Liver (tissue), 9 donors: Measurements from ENCODE around the gene BRD2. TPM values are rescaled to one million over a fixed set of nuclear protein-coding genes. Genes with fewer than 3 reads are reported as not detected.

Experiments
- DNase-seq: peaks from one replicate; pipeline ENCODE4 v3.0.0-alpha.2; 2017; ENCODE audit warnings: low spot score
- H3K27ac ChIP-seq, 2 donors: one replicate each; pipeline ENCODE4 v1.7.0; 2013; ENCODE audit warnings: inconsistent platforms in 2 of 2, low read length in 2 of 2, control low read depth in 1 of 2, low read depth in 1 of 2, mild to moderate bottlenecking in 1 of 2
- H3K27me3 ChIP-seq, 4 donors: one replicate each; pipeline versions ENCODE4 v1.6.1 to v1.7.0; 2013; ENCODE audit warnings: low read length in 3 of 4, inconsistent platforms in 1 of 4, mild to moderate bottlenecking in 1 of 4, moderate library complexity in 1 of 4; ENCODE audit not compliant: control insufficient read depth in 4 of 4, insufficient read depth in 4 of 4
- H3K36me3 ChIP-seq, 4 donors: one replicate each; pipeline versions ENCODE4 v1.6.1 to v1.7.0; 2013; ENCODE audit warnings: low read length in 3 of 4, mild to moderate bottlenecking in 3 of 4, low read depth in 1 of 4, moderate library complexity in 1 of 4; ENCODE audit not compliant: control insufficient read depth in 4 of 4, insufficient read depth in 3 of 4
- H3K4me1 ChIP-seq, 4 donors: one replicate each; pipeline versions ENCODE4 v1.6.1 to v1.7.0; 2013; ENCODE audit warnings: low read length in 3 of 4, mild to moderate bottlenecking in 3 of 4, moderate library complexity in 1 of 4; ENCODE audit not compliant: control insufficient read depth in 4 of 4, insufficient read depth in 4 of 4
- H3K4me3 ChIP-seq, 3 donors: one replicate each; pipeline versions ENCODE4 v1.6.1 to v1.7.0; 2013; ENCODE audit warnings: low read length in 3 of 3, control low read depth in 1 of 3, low read depth in 1 of 3, mild to moderate bottlenecking in 1 of 3
- H3K9ac ChIP-seq, 2 donors: one replicate each; pipeline ENCODE4 v1.7.0; 2013; ENCODE audit warnings: low read length in 2 of 2, mild to moderate bottlenecking in 2 of 2, moderate library complexity in 2 of 2, control low read depth in 1 of 2, low read depth in 1 of 2
- H3K9me3 ChIP-seq, 4 donors: one replicate each; pipeline versions ENCODE4 v1.6.1 to v1.7.0; 2013; ENCODE audit warnings: low read length in 3 of 4; ENCODE audit not compliant: control insufficient read depth in 4 of 4
- ATF3 ChIP-seq: IDR thresholded peaks from 2 replicates; pipeline ENCODE4 v1.6.1; 2016; ENCODE audit warnings: antibody characterized with exemption
- CTCF ChIP-seq: fragments of 150-350 bp; IDR thresholded peaks from 2 replicates; pipeline ENCODE4 v1.5.1; 2017; ENCODE audit warnings: improper control_type of control experiment, low read depth, low read length; ENCODE audit not compliant: missing input control
- EGR1 ChIP-seq, 2 donors: IDR thresholded peaks; 2 replicates each; pipeline ENCODE4 v1.6.1; 2016 to 2018; ENCODE audit warnings: antibody characterized with exemption in 2 of 2, low read depth in 2 of 2
- FOXA1 ChIP-seq: IDR thresholded peaks from 2 replicates; pipeline ENCODE4 v1.6.1; 2016; ENCODE audit warnings: antibody characterized with exemption
- FOXA2 ChIP-seq: IDR thresholded peaks from 2 replicates; pipeline ENCODE4 v1.6.1; 2016; ENCODE audit warnings: antibody characterized with exemption
- HNF4A ChIP-seq, 2 donors: conservative IDR thresholded peaks; 2 replicates each; pipeline ENCODE4 v1.6.1; 2016; ENCODE audit warnings: antibody characterized with exemption in 2 of 2, mild to moderate bottlenecking in 2 of 2
- HNF4G ChIP-seq: IDR thresholded peaks from 2 replicates; pipeline ENCODE4 v1.6.1; 2016; ENCODE audit warnings: antibody characterized with exemption
- JUND ChIP-seq, 2 donors: IDR thresholded peaks; 2 replicates each; pipeline ENCODE4 v1.6.1; 2016; ENCODE audit warnings: antibody characterized with exemption in 2 of 2
- MAX ChIP-seq: IDR thresholded peaks from 2 replicates; pipeline ENCODE4 v1.6.1; 2016; ENCODE audit warnings: antibody characterized with exemption
- NR2F2 ChIP-seq: IDR thresholded peaks from 2 replicates; pipeline ENCODE4 v1.6.1; 2016; ENCODE audit warnings: antibody characterized with exemption
- RAD21 ChIP-seq, 2 donors: IDR thresholded peaks; 2 replicates each; pipeline ENCODE4 v1.6.1; 2016; ENCODE audit warnings: antibody characterized with exemption in 2 of 2, mild to moderate bottlenecking in 2 of 2
- REST ChIP-seq: IDR thresholded peaks from 2 replicates; pipeline ENCODE4 v1.6.1; 2016; ENCODE audit warnings: antibody characterized with exemption, mild to moderate bottlenecking
- RXRA ChIP-seq, 2 donors: IDR thresholded peaks; 2 replicates each; pipeline ENCODE4 v1.6.1; 2017 to 2018; ENCODE audit warnings: antibody characterized with exemption in 2 of 2, mild to moderate bottlenecking in 1 of 2
- SP1 ChIP-seq: IDR thresholded peaks from 2 replicates; pipeline ENCODE4 v1.6.1; 2018; ENCODE audit warnings: antibody characterized with exemption, mild to moderate bottlenecking
- TAF1 ChIP-seq: conservative IDR thresholded peaks from 2 replicates; pipeline ENCODE4 v1.6.1; 2016; ENCODE audit warnings: antibody characterized with exemption, mild to moderate bottlenecking
- WGBS: extraction: QIAGEN DNeasy Blood & Tissue Kit; methylation state at CpG from one replicate; pipeline ENCODE4 v1.1.7; 2013; 5-methylcytosine and 5-hydroxymethylcytosine counted together
- polyA plus RNA-seq, 2 donors: library from polyadenylated mRNA; stranded (reverse) in 1 of 2; unstranded in 1 of 2; fragments of 200-250 nt in 1 of 2; fragments of >200 nt in 1 of 2; fragmentation: Nextera tagmentation in 1 of 2; extraction: Ambion mirVana in 1 of 2; gene quantifications; one replicate each; pipeline versions ENCODE4 v1.2.1 to v1.2.3, GENCODE V29; 2013 to 2015
- total RNA-seq, 2 donors: library from RNA; depleted of rRNA; stranded (reverse); fragments of >200 nt; gene quantifications; one replicate each; pipeline ENCODE4 v1.2.3, GENCODE V29; 2014
- donor health status: healthy.
- donor health status: healthy.
- donor health status: healthy.
- donor health status: healthy.
- donor health status: healthy.

Gene BRD2
- total and polyA plus RNA-seq, 4 donors, result 29.8 to 100 (median 50.2) TPM

- DNase-seq, result no peak
- peaks cover 0 to 2% (median 0%) of the 10 kb centered on the region in 4 donors for H3K27me3 ChIP-seq
- no peaks in the 10 kb centered on the region for H3K36me3 ChIP-seq
- no peak overlapping the region for H3K27ac ChIP-seq
- no peak overlapping the region for H3K4me3 ChIP-seq
- WGBS, result 59% methylated on average over 6 of the region's 6 CpGs
- H3K9ac ChIP-seq, result no peak overlapping the region
- no peaks in the 10 kb centered on the region for H3K4me1 ChIP-seq
- no peaks in the 10 kb centered on the region for H3K9me3 ChIP-seq
- no peak for TF ChIP-seq HNF4G
- TF ChIP-seq EGR1 (IDR thresholded peaks at IDR 0.05; ENCODE audit: low read depth in 2 of 2), result no peak
- TF ChIP-seq FOXA1, result no peak
- no peak for TF ChIP-seq TAF1
- no peak for TF ChIP-seq SP1
- TF ChIP-seq REST, result no peak
- TF ChIP-seq HNF4A (conservative IDR thresholded peaks at IDR 0.05), result no peak
These were observed 36.5 kb downstream of the BRD2 start for GRCh38 chr6:33004940-33005339.

GRCh38 chr6:33007831-33008400 is 39.5 kb downstream of the BRD2 start:
- no peaks in the 10 kb centered on the region for H3K9me3 ChIP-seq
- H3K4me1 ChIP-seq, result no peaks in the 10 kb centered on the region
- H3K27ac ChIP-seq, result no peak overlapping the region
- no peak overlapping the region for H3K4me3 ChIP-seq
- no peak overlapping the region for H3K9ac ChIP-seq
- H3K36me3 ChIP-seq, result no peaks in the 10 kb centered on the region
- DNase-seq, result no peak
- TF ChIP-seq HNF4G (no peak), FOXA2 (no peak), REST (no peak), ATF3 (no peak), CTCF (no peak), RAD21 (IDR thresholded peaks at IDR 0.05) (no peak), SP1 (no peak), TAF1 (no peak), MAX (no peak), EGR1 (IDR thresholded peaks at IDR 0.05; ENCODE audit: low read depth in 2 of 2) (no peak), JUND (IDR thresholded peaks at IDR 0.05) (no peak), RXRA (IDR thresholded peaks at IDR 0.05) (no peak), NR2F2 (no peak), HNF4A (conservative IDR thresholded peaks at IDR 0.05) (no peak)
- 88% methylated on average over 26 of the region's 26 CpGs for WGBS
- H3K27me3 ChIP-seq, result no peaks in the 10 kb centered on the region
